Esophagus muscularis mucosa (tissue), 4 donors: ENCODE measurements around the gene MLF2.

ENCODE experiments used
- EP300 ChIP-seq: sonication (generic); formaldehyde crosslinking; IDR thresholded peaks from one replicate; pipeline ENCODE4 v1.6.1; 2017; ENCODE audit warnings: antibody characterized with exemption
- POLR2AphosphoS5 ChIP-seq, 2 donors: sonication (generic); formaldehyde crosslinking; IDR thresholded peaks; one replicate each; pipeline ENCODE4 v1.6.1; 2017; ENCODE audit warnings: antibody characterized with exemption in 2 of 2
- TF ChIP-seq, protein P1 (sequence below), 3 experiments: fragments of 200-600 bp in 2 of 3; fragments of 450-650 bp in 1 of 3; sonication (generic) in 2 of 3; IDR thresholded peaks; one replicate each; pipeline ENCODE4 v1.5.1; 2017 to 2019; ENCODE audit warnings: antibody characterized with exemption in 3 of 3, mild to moderate bottlenecking in 2 of 3, moderate library complexity in 1 of 3

DNA sequence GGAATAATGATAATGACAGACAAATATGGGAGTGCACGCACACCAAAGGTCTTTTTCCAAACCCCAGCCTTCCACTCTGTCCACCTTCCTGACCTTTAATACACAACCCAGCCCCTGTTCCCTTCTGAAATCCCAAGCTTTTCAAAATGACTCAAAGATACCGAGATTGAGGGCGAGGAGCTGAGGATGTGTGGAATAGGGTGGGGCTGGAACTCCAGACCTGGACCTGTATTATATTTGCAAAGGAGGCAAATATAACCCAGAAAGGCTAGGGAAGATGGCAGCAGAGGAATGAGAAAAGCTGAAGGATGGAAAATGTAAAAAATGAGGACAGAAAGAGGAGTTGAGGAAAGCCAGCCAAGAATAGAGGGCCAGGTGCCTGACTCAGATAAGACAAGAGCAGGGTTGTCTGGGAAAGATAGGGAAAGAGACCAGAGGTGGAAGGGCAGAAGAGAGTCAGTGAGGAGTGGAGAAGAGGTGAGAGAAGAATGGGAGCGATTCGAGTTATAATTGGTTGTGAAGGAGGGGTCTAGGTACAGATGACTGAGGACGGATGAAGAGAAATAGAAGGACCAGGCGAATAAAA, 12.2 kb upstream of the MLF2 start:
- TF ChIP-seq, protein P1, sequence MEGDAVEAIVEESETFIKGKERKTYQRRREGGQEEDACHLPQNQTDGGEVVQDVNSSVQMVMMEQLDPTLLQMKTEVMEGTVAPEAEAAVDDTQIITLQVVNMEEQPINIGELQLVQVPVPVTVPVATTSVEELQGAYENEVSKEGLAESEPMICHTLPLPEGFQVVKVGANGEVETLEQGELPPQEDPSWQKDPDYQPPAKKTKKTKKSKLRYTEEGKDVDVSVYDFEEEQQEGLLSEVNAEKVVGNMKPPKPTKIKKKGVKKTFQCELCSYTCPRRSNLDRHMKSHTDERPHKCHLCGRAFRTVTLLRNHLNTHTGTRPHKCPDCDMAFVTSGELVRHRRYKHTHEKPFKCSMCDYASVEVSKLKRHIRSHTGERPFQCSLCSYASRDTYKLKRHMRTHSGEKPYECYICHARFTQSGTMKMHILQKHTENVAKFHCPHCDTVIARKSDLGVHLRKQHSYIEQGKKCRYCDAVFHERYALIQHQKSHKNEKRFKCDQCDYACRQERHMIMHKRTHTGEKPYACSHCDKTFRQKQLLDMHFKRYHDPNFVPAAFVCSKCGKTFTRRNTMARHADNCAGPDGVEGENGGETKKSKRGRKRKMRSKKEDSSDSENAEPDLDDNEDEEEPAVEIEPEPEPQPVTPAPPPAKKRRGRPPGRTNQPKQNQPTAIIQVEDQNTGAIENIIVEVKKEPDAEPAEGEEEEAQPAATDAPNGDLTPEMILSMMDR (IDR thresholded peaks at IDR 0.05): no peak
- TF ChIP-seq EP300: no peak
- TF ChIP-seq POLR2AphosphoS5 (IDR thresholded peaks at IDR 0.05): no peak
